Coronary artery (tissue), 2 donors: ENCODE measurements around the gene LACTB.

Experiments used
- DNase-seq: peaks from one replicate; pipeline ENCODE4 v3.0.0-alpha.2; 2017; ENCODE audit warnings: low spot score
- H3K27ac ChIP-seq, 2 donors: fragments of 200-600 bp; sonication (generic); one replicate each; pipeline ENCODE4 v1.5.1; 2016 to 2019
- H3K4me3 ChIP-seq: fragments of 200-600 bp; sonication (generic); 2 replicates; pipeline ENCODE4 v1.5.1; 2016; ENCODE audit warnings: mild to moderate bottlenecking, moderate library complexity
- TF ChIP-seq, protein P1 (sequence below): fragments of 200-600 bp; sonication (generic); IDR thresholded peaks from one replicate; pipeline ENCODE4 v1.5.1; 2019; ENCODE audit warnings: antibody characterized with exemption

The LACTB gene, protein sequence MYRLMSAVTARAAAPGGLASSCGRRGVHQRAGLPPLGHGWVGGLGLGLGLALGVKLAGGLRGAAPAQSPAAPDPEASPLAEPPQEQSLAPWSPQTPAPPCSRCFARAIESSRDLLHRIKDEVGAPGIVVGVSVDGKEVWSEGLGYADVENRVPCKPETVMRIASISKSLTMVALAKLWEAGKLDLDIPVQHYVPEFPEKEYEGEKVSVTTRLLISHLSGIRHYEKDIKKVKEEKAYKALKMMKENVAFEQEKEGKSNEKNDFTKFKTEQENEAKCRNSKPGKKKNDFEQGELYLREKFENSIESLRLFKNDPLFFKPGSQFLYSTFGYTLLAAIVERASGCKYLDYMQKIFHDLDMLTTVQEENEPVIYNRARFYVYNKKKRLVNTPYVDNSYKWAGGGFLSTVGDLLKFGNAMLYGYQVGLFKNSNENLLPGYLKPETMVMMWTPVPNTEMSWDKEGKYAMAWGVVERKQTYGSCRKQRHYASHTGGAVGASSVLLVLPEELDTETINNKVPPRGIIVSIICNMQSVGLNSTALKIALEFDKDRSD

DNA sequence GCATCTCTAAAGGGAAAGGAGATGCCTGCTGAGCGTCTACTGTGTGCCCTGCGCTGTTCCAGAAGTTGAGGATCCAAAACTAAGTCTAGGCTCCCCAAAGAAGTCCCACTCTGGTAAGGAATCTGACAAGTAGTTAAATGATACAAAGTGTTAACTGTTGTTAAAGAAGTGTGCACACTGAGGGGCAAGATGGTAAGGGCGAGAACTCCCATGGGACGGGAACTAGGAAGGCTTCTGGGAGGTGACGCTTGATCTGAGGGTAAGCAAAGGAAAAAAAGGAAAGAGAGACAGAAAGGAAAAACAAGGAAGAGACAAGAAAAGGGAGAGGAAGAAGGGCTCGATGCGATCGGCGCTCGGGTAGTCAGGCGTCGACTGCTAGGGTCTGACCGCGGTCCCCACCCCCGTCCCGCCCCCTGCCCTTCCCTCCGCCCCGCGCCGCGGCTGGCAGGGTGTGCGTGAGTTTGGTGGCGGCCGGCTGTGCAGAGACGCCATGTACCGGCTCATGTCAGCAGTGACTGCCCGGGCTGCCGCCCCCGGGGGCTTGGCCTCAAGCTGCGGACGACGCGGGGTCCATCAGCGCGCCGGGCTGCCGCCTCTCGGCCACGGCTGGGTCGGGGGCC is at the start of gene LACTB:
LACTB (plus strand) TSS at position 480 of the 620 bp plus-strand sequence; CDS start at position 491, 11 bp downstream.
- peak; percentile 93 for DNase-seq
- H3K27ac ChIP-seq: peak within 1 kb of the TSS; percentile 94
- peak within 1 kb of the TSS; percentile 92 for H3K4me3 ChIP-seq
- TF ChIP-seq, protein P1, sequence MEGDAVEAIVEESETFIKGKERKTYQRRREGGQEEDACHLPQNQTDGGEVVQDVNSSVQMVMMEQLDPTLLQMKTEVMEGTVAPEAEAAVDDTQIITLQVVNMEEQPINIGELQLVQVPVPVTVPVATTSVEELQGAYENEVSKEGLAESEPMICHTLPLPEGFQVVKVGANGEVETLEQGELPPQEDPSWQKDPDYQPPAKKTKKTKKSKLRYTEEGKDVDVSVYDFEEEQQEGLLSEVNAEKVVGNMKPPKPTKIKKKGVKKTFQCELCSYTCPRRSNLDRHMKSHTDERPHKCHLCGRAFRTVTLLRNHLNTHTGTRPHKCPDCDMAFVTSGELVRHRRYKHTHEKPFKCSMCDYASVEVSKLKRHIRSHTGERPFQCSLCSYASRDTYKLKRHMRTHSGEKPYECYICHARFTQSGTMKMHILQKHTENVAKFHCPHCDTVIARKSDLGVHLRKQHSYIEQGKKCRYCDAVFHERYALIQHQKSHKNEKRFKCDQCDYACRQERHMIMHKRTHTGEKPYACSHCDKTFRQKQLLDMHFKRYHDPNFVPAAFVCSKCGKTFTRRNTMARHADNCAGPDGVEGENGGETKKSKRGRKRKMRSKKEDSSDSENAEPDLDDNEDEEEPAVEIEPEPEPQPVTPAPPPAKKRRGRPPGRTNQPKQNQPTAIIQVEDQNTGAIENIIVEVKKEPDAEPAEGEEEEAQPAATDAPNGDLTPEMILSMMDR: no peak

DNA sequence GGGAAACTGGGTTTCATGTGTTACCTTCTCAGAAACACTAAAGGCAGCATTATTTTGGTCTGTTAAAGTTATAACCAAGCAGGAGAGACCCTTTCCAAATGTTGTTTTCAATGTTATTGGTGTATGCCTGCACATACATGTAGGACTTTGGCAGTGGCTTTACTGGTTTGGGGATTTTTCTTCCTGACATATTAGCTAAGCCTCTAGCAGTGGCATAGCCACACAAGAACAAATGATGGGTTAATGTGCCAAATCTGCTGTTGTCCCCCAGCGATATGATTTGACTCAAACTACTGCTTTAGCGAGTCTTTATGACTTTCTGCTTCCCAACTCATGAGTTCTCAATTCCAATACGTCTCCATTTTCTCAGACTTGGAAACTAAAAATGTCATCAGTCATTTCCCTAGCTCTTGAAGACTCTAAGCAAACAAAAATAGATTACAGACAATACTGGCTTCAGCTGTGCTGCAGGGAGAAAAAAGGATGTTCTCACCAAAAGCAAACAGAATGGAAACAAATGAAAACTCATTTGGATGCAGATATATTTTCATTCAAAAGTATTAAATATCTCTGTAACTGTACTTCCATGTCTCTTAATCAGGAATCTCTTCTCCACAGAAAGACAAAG is 49.5 kb upstream of the LACTB start:
- H3K4me3 ChIP-seq: no peak overlapping the region
- TF ChIP-seq, protein P1: no peak
- no peak overlapping the region for H3K27ac ChIP-seq
- DNase-seq: no peak

DNA sequence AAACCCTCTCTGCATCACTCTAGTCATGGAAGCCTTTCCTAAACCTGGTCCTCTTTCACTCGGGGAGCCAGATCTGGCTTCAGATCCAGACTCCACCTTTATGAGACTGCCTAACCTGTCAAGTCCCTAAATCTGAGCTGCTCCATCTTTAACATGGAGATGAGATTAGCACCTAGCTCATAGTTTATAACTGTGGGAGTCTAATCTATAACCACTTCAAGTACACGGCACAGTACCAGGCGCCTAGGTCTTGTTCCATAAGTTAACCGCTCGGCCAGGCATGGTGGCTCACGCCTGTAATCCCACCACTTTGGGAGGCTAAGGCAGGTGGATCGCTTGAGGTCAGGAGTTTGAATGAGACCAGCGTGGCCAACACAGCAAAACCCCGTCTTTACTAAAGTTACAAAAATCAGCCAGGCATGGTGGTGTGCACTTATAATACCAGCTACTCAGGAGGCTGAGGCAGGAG is 48.8 kb upstream of the LACTB start:
- TF ChIP-seq, protein P1: no peak
- DNase-seq: no peak
- Histone ChIP-seq H3K27ac (peak overlapping the region in 1 of 2 donors; percentile 51), H3K4me3 (no peak overlapping the region)

DNA sequence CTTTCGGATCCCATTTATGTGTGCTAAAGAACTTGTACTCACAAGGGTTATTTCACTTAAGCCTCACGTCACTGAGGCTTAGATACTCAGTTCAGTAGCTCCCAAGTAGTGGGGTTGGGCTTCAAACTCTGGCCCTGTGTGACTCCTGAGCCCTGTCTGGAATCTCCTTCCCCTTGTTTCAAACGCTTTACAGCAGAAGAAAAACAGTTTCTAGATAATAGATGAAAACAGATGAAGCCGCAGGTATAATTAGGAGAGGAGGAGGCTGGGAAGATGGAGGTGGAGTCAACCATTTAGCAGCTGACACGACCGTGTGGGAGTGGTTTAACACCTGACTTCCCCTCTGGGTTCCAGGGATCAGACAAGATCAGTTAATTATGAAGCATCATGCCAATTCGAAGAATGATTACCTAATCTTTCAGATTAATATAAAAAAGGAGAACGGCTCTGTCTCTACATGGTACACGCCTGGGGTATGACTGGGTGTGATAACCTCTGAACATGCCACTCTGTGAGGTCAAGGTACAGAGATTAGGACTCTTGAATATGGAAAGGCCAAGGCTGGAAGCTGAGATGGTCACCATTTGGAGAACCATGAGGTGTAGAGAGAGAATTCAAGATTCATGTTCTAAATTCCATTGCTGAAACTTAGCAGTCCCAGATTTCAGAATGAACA is 48.0 kb upstream of the LACTB start:
- Histone ChIP-seq H3K27ac (peak overlapping the region in 1 of 2 donors; percentile 51), H3K4me3 (no peak overlapping the region)
- DNase-seq: no peak
- TF ChIP-seq, protein P1: no peak

DNA sequence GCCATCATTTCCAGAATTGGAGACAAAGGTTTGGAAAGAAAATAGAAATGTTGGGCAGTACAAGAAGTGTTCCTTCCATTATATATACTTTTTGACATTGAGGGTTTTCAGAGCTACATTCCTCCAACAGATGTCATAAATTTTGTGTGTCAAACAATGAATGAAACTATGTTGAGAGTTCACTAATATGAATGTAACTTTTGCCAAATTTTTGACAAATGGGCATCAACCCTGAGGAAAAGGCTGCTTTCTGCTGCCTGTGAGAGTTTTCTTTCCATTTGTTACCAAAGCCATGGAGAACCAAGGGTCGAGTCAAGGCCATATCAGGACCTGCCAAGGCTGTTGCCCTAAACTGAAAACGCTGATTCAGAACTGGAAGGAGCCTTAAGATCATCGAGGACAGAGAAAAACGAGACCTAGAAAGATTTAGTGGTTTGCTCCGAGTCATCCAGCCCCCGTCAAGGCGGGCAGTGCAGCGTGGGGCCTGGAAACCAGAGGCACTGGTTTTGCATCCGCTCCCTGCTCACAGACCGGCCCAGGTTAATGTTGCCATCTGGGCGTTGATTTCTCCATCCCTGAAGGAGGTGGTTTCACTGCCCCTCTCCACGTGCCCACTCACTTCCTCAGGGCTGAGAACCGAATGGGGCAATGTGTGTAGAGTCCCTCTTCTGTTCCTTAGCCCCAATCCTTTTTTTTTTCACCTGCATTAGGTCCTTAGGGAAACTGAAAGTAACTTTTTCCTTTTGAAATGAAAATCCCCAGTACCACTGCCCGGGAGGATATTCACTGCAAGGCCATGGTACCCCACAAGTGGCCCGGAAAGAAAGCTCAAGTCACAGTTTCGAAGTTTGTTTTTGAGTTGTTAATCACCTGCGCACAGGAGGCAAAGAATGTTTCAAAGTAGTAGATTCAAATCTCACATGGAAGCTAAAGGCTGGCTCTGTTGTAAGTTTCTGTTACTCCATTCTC is 46.4 kb upstream of the LACTB start:
- Histone ChIP-seq H3K27ac (peak overlapping the region; percentile 4 to 10), H3K4me3 (peak overlapping the region; percentile 2)
- TF ChIP-seq, protein P1: no peak
- DNase-seq: no peak
